ENCODE data around the gene LRRC3. TPM values are rescaled to one million over a fixed set of nuclear protein-coding genes. Genes with fewer than 3 reads are reported as not detected.

LRRC3 gene
- total RNA-seq, 4 donors from 2014 or later = 3.9 to 6.2 (median 4.7) TPM

- H3K27me3 ChIP-seq = peaks cover 44% of the 10 kb centered on the region
- H3K9me3 ChIP-seq = no peaks in the 10 kb centered on the region
- no peak for DNase-seq (ENCODE audit: low spot score in 2 of 2)
- no peak overlapping the region for H3K27ac ChIP-seq
- TF ChIP-seq POLR2AphosphoS5 (IDR thresholded peaks at IDR 0.05) (no peak), CTCF (IDR thresholded peaks at IDR 0.05) (no peak), POLR2A (IDR thresholded peaks at IDR 0.05) (no peak), EP300 (IDR thresholded peaks at IDR 0.05) (no peak)
- H3K36me3 ChIP-seq = no peaks in the 10 kb centered on the region
- WGBS = 91% methylated on average over 9 of the region's 9 CpGs
- H3K4me1 ChIP-seq = peaks cover 19% of the 10 kb centered on the region
- no peak overlapping the region for H3K4me3 ChIP-seq
These were observed 53.1 kb downstream of the LRRC3 start for GRCh38 chr21:44508426-44508710.

- Histone ChIP-seq H3K27ac (no peak overlapping the region), H3K36me3 (no peaks in the 10 kb centered on the region), H3K9me3 (no peaks in the 10 kb centered on the region), H3K4me1 (peaks cover 19% of the 10 kb centered on the region), H3K27me3 (peaks cover 44% of the 10 kb centered on the region), H3K4me3 (no peak overlapping the region)
- no peak for DNase-seq (ENCODE audit: low spot score in 2 of 2)
- TF ChIP-seq EP300 (IDR thresholded peaks at IDR 0.05) (no peak), POLR2A (IDR thresholded peaks at IDR 0.05) (no peak), CTCF (IDR thresholded peaks at IDR 0.05) (no peak), POLR2AphosphoS5 (IDR thresholded peaks at IDR 0.05) (no peak)
- 72% methylated on average over 19 of the region's 30 CpGs for WGBS
These were observed 53.6 kb downstream of the LRRC3 start for GRCh38 chr21:44508711-44509445.

GRCh38 chr21:44509539-44509938, 54.2 kb downstream of the LRRC3 start:
- no peaks in the 10 kb centered on the region for H3K9me3 ChIP-seq
- H3K27ac ChIP-seq = no peak overlapping the region
- no peak overlapping the region for H3K4me3 ChIP-seq
- no peaks in the 10 kb centered on the region for H3K36me3 ChIP-seq
- peaks cover 19% of the 10 kb centered on the region for H3K4me1 ChIP-seq
- 53% methylated on average over 12 of the region's 12 CpGs for WGBS
- no peak for TF ChIP-seq POLR2A (IDR thresholded peaks at IDR 0.05)
- TF ChIP-seq CTCF (IDR thresholded peaks at IDR 0.05) = peak in 1 of 2 donors; percentile 43
- TF ChIP-seq EP300 (IDR thresholded peaks at IDR 0.05) = no peak
- peaks cover 44% of the 10 kb centered on the region for H3K27me3 ChIP-seq
- DNase-seq (ENCODE audit: low spot score in 2 of 2) = no peak

GRCh38 chr21:44510109-44510507, 54.8 kb downstream of the LRRC3 start:
- H3K4me3 ChIP-seq = peak overlapping the region; percentile 12
- 10% methylated on average over 2 of the region's 18 CpGs for WGBS
- TF ChIP-seq EP300 (IDR thresholded peaks at IDR 0.05) (no peak), CTCF (IDR thresholded peaks at IDR 0.05) (no peak), POLR2A (IDR thresholded peaks at IDR 0.05) (no peak), POLR2AphosphoS5 (IDR thresholded peaks at IDR 0.05) (no peak)
- DNase-seq (ENCODE audit: low spot score in 2 of 2) = no peak
- H3K9me3 ChIP-seq = no peaks in the 10 kb centered on the region
- no peak overlapping the region for H3K27ac ChIP-seq
- H3K27me3 ChIP-seq = peaks cover 44% of the 10 kb centered on the region
- H3K36me3 ChIP-seq = no peaks in the 10 kb centered on the region
- H3K4me1 ChIP-seq = peaks cover 19% of the 10 kb centered on the region

- DNase-seq (ENCODE audit: low spot score in 2 of 2) = no peak
- H3K4me3 ChIP-seq = peak overlapping the region; percentile 12
- no peak for TF ChIP-seq POLR2A (IDR thresholded peaks at IDR 0.05)
- TF ChIP-seq CTCF (IDR thresholded peaks at IDR 0.05) = peak; percentile 30 to 73
- H3K36me3 ChIP-seq = no peaks in the 10 kb centered on the region
- H3K9me3 ChIP-seq = no peaks in the 10 kb centered on the region
- no peak overlapping the region for H3K27ac ChIP-seq
- WGBS = 20% methylated on average over 1 of the region's 36 CpGs
- H3K27me3 ChIP-seq = peaks cover 44% of the 10 kb centered on the region
- peaks cover 19% of the 10 kb centered on the region for H3K4me1 ChIP-seq
These were observed 55.4 kb downstream of the LRRC3 start for GRCh38 chr21:44510508-44511218.

Data from suprapubic skin (tissue), 4 donors.